T47D (cell line): ENCODE data around the gene TCF7L1.

Experiments
- DNase-seq, 2 experiments: peaks; one replicate each; pipeline versions ENCODE4 v3.0.0 to v3.0.0-alpha.2; 2011 to 2012; ENCODE audit warnings: low read depth in 1 of 2, low spot score in 1 of 2
- JUND ChIP-seq: IDR thresholded peaks from 2 replicates; pipeline ENCODE4 v1.6.1; 2012; ENCODE audit warnings: low read depth
- in situ Hi-C: cut with HindIII; loops from 2 replicates; pipeline ENCODE4 v1.10.0; 2016; ENCODE audit warnings: low sequenced_read_pairs, low pct_unique_long_range_greater_than_20kb

The TCF7L1 gene

DNA sequence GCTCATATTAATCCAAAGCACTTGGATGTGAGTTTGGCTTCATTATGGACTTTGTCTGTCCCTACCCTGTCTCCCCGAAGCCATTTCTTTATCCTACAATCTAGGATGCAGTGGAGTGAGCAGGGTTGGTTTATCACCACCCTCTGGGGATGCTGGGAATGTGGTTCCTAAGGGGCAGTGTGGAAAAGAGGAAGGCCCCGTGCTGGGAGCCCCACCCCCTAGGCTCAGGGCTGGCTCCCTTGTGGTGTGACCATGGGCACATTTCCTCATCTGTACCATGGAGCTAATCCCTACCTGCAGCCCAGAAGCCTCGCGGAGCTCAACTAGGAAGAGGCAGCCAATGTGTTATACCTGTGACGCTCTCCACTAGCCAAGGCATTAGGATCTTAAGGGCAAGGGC, 102.1 kb downstream of the TCF7L1 start:
- TF ChIP-seq JUND, result no peak
- in situ Hi-C loops, result no loop called here
- DNase-seq, result no peak

DNA sequence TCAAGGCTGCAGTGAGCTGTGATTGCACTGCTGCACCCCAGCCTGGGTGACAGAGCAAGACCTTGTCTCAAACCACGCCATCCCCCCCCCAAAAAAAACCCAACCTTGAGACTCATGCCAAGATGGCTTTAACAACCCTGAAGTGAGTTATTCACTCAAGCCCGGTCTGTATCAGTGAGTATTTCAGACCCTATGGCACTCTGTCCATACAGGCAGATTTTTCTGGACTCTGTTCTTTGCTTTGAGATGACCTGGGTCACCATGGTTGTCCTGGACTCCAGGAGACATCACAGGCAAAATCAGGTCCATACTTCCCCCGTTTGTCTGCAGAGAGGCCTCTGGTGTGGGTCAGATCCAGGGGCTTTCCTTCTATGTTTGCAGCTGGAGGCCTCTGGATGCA, 102.9 kb downstream of the TCF7L1 start:
- in situ Hi-C loops, result no loop called here
- no peak for DNase-seq
- TF ChIP-seq JUND, result no peak

DNA sequence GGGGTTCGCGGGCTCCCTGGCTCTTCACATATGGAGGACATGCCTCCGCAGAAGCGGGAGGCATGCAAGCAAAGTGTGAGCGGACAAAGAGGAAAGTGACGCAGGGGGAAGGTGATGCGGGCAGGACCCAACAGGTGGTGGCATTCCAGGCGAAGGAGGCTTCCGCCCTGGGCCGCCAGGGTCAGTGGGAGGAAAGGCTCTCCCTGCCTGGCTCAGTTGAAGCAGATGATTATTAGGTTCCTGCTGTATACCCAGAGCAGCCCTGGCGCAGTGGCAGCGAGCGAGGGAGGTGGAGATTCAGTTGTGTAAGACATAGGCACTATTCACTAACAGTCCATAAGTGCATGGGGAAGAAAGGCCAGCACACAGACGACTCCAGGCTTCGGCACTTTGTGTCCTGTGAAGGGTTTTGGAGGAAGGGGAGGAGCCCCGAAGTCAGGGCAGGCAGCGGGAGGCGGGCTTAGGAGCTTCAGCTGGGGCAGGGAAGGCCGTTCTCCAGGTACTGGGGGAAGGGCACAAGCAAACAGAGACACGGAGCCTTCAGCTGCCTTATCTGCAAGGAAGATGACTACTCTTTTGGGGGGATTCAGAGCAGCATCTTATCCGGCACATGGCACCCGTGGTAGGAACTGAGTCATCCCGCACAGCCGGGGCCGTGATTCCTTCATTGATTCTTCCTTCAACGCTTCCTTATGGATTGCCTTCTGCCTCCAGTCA, 104.8 kb downstream of the TCF7L1 start:
- in situ Hi-C loops, result no loop called here
- no peak for DNase-seq
- TF ChIP-seq JUND, result no peak

DNA sequence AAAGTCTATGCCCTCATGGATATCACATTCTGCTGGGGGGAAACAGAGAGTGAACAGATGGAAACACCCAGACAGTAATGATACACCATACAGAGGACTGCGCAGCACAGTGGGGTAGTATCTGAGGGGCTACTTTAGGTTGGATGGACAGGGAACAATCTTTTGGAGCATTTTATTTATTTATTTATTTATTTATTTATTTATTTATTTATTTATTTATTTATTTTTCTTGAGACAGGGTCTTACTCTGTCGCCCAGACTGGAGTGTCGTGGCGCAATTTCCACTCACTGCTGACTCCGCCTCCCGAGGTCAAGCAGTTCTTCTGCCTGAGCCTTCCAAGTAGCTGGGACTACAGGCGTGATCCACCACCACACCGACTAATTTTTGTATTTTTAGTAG, 105.4 kb downstream of the TCF7L1 start:
- no peak for DNase-seq
- in situ Hi-C loops, result no loop called here
- no peak for TF ChIP-seq JUND

DNA sequence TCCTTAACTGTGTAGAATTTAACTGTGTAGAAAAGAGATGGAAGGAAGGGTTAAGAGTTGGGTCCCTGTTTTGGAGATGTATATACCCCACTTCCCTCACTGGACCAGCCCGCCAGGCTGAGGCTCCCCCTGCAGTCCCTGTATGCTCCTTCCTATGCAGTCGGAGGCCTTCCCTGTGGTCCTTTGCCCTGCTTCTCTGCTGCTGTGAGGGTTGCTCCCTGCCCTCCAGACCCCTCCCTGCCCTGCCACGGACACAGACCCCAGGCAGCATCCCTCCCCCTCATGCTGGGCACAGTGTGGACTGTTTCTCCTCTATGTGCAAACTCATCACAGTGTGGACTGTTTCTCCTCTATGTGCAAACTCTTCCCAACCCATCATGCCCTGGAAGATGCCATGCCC, 105.9 kb downstream of the TCF7L1 start:
- no peak for DNase-seq
- TF ChIP-seq JUND, result no peak
- in situ Hi-C loops, result no loop called here

DNA sequence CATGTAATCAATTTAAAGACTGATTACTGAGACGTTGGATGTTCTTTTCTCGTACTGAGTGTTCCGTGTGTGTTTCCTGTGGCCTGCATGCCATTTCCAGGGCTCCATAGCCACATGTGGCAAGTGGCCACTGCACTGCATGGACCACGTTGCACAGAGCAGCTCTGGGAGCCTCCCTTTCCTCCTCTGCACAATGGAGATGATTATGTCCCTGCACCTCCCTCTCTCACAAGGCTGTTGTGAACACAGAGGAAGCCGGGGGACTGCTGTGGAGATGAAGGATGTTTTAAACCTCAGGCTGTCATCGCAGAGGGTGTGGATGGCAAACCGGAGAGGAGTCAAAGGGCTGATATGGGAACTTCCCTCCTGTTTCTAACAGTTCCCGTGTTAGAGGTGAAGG, 106.9 kb downstream of the TCF7L1 start:
- TF ChIP-seq JUND, result no peak
- DNase-seq, result no peak
- in situ Hi-C loops, result no loop called here

DNA sequence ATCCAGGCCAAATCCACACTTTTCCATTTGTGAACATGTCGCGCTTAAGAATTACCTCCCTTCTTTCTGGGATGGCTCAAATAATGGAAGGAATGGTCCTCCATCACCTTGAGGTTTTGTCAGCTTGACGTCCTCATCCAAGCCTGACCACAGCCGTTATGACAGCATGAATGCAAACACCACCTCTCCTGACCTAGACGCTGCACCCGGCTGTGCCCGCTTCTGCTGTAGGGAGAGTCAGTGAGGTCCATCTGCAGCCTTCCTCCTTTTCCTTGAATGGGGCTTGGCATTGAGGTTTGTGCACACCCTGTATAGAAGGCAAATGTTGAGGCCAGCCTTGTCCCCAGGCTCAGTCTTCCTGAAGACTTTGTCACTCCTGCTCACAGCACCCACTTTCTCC, 109.1 kb downstream of the TCF7L1 start:
- in situ Hi-C loops, result no loop called here
- TF ChIP-seq JUND, result no peak
- no peak for DNase-seq

DNA sequence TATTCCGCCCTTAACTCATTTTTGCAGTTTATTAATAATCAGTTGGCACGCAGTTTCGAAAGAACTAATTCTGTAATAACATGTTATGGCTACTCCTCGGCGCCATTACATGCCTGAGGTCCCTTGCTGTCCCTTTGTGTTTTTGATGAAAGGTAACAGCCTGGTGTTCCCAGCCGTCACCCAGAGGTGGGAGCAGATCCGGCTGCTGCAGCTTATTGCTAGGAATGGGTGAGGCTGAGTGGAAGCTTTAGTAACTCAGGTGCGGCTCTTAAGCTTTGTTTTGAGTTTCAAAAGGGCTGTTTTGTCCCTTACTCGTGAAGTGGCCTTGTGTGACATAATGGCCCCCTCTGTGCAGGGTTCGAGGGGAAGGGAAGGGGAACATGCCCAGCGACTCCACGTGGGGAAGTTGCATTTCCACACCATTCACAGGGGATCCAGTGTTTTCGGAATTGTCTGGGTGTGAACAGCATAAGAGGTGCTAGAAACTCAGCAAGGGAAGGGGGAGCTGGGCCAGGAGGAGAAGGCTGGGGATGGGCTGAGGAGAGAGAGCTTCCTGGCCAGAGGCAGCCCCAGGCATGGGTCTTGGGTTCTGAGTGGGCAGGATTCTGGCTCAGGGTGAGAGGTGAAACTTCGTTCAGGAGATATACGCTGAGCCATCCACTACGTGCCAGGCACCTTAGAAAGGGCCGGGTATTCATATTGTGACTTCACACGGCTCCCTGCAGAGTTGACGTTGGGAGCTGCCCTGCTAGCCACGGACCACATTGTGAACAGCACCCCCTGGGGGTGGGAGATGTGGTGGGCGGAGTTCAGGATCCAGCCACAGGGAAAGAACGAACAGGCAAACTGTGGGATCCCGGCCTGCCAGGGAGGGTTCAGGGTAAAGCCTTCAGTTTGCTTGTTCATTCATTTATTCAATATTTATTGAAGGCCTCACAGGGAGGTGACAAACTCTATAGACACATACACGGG, 110.2 kb downstream of the TCF7L1 start:
- DNase-seq, result peak in 1 of 2 experiments; percentile 46
- in situ Hi-C loops, result no loop called here
- TF ChIP-seq JUND, result no peak

DNA sequence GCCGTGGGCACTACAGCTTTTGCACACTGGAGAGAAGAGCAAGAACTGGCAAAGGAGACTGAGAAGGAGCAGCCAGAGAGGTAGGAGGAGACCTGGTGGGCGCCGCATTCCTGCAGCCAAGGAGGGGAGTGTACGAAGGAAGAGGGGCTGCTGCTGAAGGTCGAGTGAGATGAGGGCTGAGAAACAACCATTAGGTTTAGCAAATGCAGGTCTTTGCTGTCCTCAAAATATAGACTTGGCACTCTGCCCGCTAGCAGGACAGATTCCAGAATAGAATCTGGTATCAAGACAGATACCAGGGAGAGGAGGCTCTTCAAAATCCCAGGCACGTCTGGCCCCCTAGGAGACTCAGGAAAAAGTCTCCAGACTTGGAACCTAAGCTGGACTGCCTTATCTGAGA, 111.6 kb downstream of the TCF7L1 start:
- no peak for TF ChIP-seq JUND
- in situ Hi-C loops, result no loop called here
- no peak for DNase-seq

DNA sequence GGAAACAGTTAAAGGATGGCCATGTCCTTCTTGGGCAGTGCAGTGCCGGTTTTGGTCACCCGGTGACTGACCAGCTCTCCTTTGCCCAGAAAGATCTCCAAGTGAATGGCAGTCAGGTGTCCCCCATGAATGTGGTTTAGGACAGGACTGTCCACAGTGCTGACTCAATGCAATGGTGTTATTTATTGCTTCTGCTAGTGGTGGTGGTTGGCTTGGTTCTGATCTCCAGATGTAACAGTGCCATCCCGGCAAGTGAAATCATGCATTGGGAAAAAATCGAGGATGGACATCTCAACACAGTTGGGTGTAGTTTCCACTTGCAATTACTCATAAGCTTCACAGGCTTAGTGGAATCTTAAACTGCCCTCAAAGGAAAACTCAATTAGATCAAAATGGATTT, 112.7 kb downstream of the TCF7L1 start:
- no peak for TF ChIP-seq JUND
- in situ Hi-C loops, result no loop called here
- DNase-seq, result no peak

DNA sequence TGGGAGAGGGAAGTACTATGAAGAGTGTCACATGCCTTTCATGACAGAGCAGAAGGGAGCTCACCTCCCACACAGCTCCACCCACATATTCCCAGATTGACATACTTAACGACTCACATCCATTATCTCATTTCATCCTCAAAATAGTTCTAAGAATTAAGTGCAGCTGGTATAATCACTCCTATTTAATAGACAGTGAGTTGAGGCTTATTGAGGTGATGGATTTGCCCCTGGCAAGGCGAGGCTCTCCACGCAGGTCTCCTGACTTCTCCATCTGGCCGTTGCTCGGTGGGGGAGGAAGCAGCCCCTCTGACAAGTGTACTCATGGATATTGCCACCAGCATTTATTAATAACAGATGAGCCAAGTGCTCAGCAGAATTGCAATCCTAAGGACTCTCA, 113.2 kb downstream of the TCF7L1 start:
- TF ChIP-seq JUND, result no peak
- no peak for DNase-seq
- in situ Hi-C loops, result no loop called here

DNA sequence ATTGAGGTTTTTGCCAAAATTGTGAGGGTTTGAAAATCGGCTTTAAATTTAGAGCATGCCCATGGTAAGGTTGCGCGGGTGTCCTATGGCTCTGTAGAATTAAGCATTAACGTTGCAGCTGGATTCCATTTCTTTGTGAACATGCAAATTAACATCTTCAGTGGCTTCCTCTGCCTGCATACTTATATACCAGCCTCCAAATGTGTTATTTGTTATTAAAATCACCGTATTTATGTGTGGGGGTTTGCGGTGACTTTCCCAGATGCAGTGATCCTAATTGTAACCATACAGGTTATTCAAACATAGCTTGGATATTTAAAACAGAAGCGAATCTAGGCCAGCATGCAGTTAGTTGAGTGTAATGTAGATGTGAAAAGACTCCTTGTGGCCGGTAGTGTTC, 114.4 kb downstream of the TCF7L1 start:
- no peak for TF ChIP-seq JUND
- in situ Hi-C loops, result no loop called here
- no peak for DNase-seq
